ENCODE measurements around the gene TMEM220. TPM values are rescaled to one million over a fixed set of nuclear protein-coding genes. Genes with fewer than 3 reads are reported as not detected.
"Not testable (repeated sequence)": the region's sequence is repeated elsewhere in the genome, so short reads cannot be mapped to it uniquely, and the experiment has no call there.

TMEM220 gene
- total RNA-seq, 4 donors from 2014 or later = 1.4 to 9.5 (median 6.3) TPM

DNA sequence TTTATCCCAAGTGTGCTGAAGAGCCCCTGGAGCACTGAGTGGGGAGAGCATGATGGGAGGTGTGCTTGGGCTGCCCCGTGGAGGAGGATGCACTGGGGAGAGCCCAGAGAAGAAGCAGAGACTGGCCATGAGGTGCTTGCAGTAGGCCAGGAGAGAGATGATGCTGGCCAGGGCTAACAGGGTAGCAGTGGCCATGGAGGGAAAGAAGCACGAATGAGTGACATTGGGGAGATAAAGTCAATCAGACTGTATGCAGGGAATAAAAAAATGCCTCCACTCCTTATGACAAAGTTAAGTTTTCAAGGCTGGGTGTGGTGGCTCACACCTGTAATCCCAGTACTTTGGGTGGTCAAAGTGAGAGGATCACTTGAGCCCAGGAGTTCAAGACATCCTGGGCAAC lies 5.4 kb upstream of the TMEM220 start:
- 62 to 68% methylated on average over 2 of the region's 2 CpGs for WGBS, 2 donors
- Histone ChIP-seq H3K4me3 (no peak overlapping the region), H3K27me3 (no peaks in the 10 kb centered on the region), H3K4me1 (peaks cover 0 to 33% (median 5%) of the 10 kb centered on the region in 3 donors), H3K36me3 (no peaks in the 10 kb centered on the region), H3K9me3 (no peaks in the 10 kb centered on the region), H3K27ac (no peak overlapping the region)
- intact Hi-C loops (cut with DNase I) = no loop called here
- DNase-seq = no peak
- no peak for TF ChIP-seq POLR2A (IDR thresholded peaks at IDR 0.05)
- TF ChIP-seq CTCF (IDR thresholded peaks at IDR 0.05) = no peak

- 88 to 90% methylated on average over 3 of the region's 3 CpGs for WGBS, 2 donors
- H3K9me3 ChIP-seq = no peaks in the 10 kb centered on the region
- H3K4me1 ChIP-seq = peaks cover 0 to 44% (median 5%) of the 10 kb centered on the region in 3 donors
- no peak overlapping the region for H3K4me3 ChIP-seq
- H3K36me3 ChIP-seq = no peaks in the 10 kb centered on the region
- DNase-seq = no peak
- no peaks in the 10 kb centered on the region for H3K27me3 ChIP-seq
- TF ChIP-seq CTCF (IDR thresholded peaks at IDR 0.05) (no peak), POLR2A (IDR thresholded peaks at IDR 0.05) (no peak)
- H3K27ac ChIP-seq = no peak overlapping the region
- intact Hi-C loops (cut with DNase I) = no loop called here
These were observed 3.8 kb upstream of the TMEM220 start for GRCh38 chr17:10733666-10734065.

DNA sequence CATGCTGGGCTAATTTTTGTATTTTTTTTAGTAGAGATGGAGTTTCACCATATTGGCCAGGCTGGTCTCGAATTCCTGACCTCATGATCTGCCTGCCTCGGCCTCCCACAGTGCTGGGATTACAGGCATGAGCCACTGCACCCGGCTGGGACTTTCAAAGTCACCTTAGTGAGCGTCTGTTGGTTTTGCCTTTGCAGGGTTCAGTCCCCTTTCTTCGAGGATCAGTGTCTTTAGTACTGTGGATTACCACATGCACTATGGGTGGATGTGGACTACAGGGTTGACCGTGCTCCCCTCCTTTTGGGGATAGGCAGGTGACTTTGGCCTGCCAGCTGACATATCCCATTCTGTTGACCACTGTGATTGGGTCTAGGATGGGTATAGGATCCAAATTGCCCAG lies 2.3 kb upstream of the TMEM220 start:
- H3K27ac ChIP-seq; intact Hi-C loops (cut with DNase I): not testable (repeated sequence)

GRCh38 chr17:10731408-10731879 lies 1.6 kb upstream of the TMEM220 start:
- H3K27ac ChIP-seq = peak overlapping the region in 3 of 4 donors; percentile 11 to 96 (median 93)
- H3K4me1 ChIP-seq = peaks cover 0 to 28% (median 5%) of the 10 kb centered on the region in 3 donors
- no peak for TF ChIP-seq POLR2A (IDR thresholded peaks at IDR 0.05)
- TF ChIP-seq CTCF (IDR thresholded peaks at IDR 0.05) = no peak
- no peaks in the 10 kb centered on the region for H3K27me3 ChIP-seq
- peak overlapping the region in 2 of 4 donors; percentile 74 to 82 for H3K4me3 ChIP-seq
- DNase-seq = no peak
- peaks cover 0 to 7% (median 0%) of the 10 kb centered on the region in 3 donors for H3K36me3 ChIP-seq
- no peaks in the 10 kb centered on the region for H3K9me3 ChIP-seq
- intact Hi-C loops (cut with DNase I) = no loop called here
- 85 to 87% methylated on average over 6 of the region's 6 CpGs for WGBS, 2 donors

More for the DNA sequence above, 2.3 kb upstream of the TMEM220 start:
- H3K9me3 ChIP-seq, DNase-seq, H3K27me3 ChIP-seq, H3K36me3 ChIP-seq, H3K4me3 ChIP-seq: not testable (repeated sequence)
- 84 to 87% methylated on average over 6 of the region's 6 CpGs for WGBS, 2 donors
- peaks cover 0 to 31% (median 5%) of the 10 kb centered on the region in 3 donors for H3K4me1 ChIP-seq

DNA sequence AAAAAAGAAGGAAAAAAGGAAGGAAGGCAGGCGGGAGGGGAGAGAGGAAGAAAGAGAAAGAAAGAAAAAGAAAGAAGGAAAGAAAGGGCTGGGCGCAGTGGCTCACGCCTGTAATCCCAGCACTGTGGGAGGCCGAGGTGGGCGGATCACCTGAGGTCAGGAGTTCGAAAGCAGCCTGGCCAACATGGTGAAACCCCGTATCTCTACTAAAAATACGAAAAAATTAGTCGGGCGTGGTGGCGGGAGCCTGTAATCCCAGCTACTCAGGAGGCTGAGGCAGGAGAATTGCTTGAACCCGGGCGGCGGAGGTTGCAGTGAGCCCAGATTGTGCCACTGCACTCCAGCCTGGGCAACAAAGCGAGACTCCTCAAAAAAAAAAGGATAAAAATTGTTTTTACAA lies 424 bp upstream of the TMEM220 start:
- H3K4me3 ChIP-seq = peak overlapping the region; percentile 68 to 82 (median 71)
- intact Hi-C loops (cut with DNase I); H3K27me3 ChIP-seq; H3K9me3 ChIP-seq; DNase-seq: not testable (repeated sequence)
- H3K27ac ChIP-seq = peak overlapping the region; percentile 90 to 96 (median 92)
- H3K4me1 ChIP-seq = peaks cover 0 to 28% (median 5%) of the 10 kb centered on the region in 3 donors
- H3K36me3 ChIP-seq = peaks cover 0 to 19% (median 0%) of the 10 kb centered on the region in 3 donors
- WGBS, 2 donors = 7 to 10% methylated on average over 15 of the region's 15 CpGs

DNA sequence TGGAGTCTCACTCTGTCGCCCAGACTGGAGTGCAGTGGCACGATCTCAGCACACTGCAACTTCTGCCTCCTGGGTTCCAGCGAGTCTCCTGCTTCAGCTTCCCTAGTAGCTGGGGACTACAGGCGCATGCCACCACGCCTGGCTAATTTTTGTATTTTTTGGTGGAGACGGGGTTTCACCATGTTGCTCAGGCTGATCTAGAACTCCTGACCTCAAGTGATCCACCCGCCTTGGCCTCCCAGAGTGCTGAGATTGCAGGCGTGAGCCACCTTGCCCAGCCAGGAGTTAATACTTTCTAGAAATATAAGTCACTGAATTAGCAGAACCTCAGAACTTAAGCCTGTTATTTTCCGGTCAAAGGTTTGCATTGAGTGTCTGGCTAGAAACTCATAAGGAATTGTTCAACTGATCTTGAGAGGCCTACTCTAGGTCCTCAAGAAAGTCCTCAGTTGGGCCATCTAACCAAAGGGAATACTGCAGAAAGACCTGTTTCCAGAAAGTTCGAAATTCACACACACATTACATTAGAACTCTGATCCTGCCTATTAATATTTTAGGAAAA lies 1.4 kb downstream of the TMEM220 start:
- Histone ChIP-seq H3K27ac (peak overlapping the region in 3 of 4 donors; percentile 90 to 96 (median 93)), H3K27me3 (no peaks in the 10 kb centered on the region), H3K9me3 (no peaks in the 10 kb centered on the region), H3K4me1 (peaks cover 0 to 28% (median 5%) of the 10 kb centered on the region in 3 donors), H3K36me3 (peaks cover 0 to 36% (median 0%) of the 10 kb centered on the region in 3 donors), H3K4me3 (peak overlapping the region in 1 of 4 donors; percentile 82)
- no peak for TF ChIP-seq CTCF (IDR thresholded peaks at IDR 0.05)
- TF ChIP-seq POLR2A (IDR thresholded peaks at IDR 0.05) = no peak
- intact Hi-C loops (cut with DNase I) = no loop called here
- WGBS, 2 donors = 94 to 97% methylated on average over 9 to 10 of the region's 10 CpGs
- no peak for DNase-seq

All from esophagus squamous epithelium (tissue), 5 donors.